ENCODE results near the gene NLGN1. TPM values are rescaled to one million over a fixed set of nuclear protein-coding genes. Genes with fewer than 3 reads are reported as not detected.

Gene NLGN1
- total RNA-seq, 3 donors from 2014 or later: 4.4 to 12.3 (median 6.9) TPM

GRCh38 chr3:174028673-174029072, 631.1 kb downstream of the NLGN1 start:
- Histone ChIP-seq H3K27ac (no peak overlapping the region), H3K4me3 (no peak overlapping the region), H3K9me3 (peaks cover 17 to 19% of the 10 kb centered on the region in 2 donors), H3K4me1 (no peaks in the 10 kb centered on the region), H3K27me3 (no peaks in the 10 kb centered on the region), H3K36me3 (no peaks in the 10 kb centered on the region)
- intact Hi-C loops (cut with DNase I; ENCODE audit: low total_unique reads): no loop called here
- TF ChIP-seq POLR2AphosphoS5 (IDR thresholded peaks at IDR 0.05) (no peak), POLR2A (IDR thresholded peaks at IDR 0.05) (no peak)
- DNase-seq (ENCODE audit: low spot score in 2 of 2): no peak

- Histone ChIP-seq H3K27me3 (no peaks in the 10 kb centered on the region), H3K27ac (no peak overlapping the region), H3K4me1 (no peaks in the 10 kb centered on the region), H3K4me3 (no peak overlapping the region), H3K36me3 (no peaks in the 10 kb centered on the region), H3K9me3 (no peaks in the 10 kb centered on the region)
- intact Hi-C loops (cut with DNase I; ENCODE audit: low total_unique reads): no loop called here
- no peak for DNase-seq (ENCODE audit: low spot score in 2 of 2)
- TF ChIP-seq POLR2AphosphoS5 (IDR thresholded peaks at IDR 0.05) (no peak), POLR2A (IDR thresholded peaks at IDR 0.05) (no peak), CTCF (IDR thresholded peaks at IDR 0.05) (no peak)
Measured at GRCh38 chr3:174035328-174035886, 637.9 kb downstream of the NLGN1 start.

- Histone ChIP-seq H3K4me3 (no peak overlapping the region), H3K36me3 (no peaks in the 10 kb centered on the region), H3K4me1 (no peaks in the 10 kb centered on the region), H3K27me3 (no peaks in the 10 kb centered on the region), H3K27ac (no peak overlapping the region), H3K9me3 (no peaks in the 10 kb centered on the region)
- DNase-seq (ENCODE audit: low spot score in 2 of 2): no peak
- TF ChIP-seq POLR2A (IDR thresholded peaks at IDR 0.05) (no peak), CTCF (IDR thresholded peaks at IDR 0.05) (no peak), POLR2AphosphoS5 (IDR thresholded peaks at IDR 0.05) (no peak)
- intact Hi-C loops (cut with DNase I; ENCODE audit: low total_unique reads): no loop called here
Measured at GRCh38 chr3:174046311-174046710, 648.8 kb downstream of the NLGN1 start.

- Histone ChIP-seq H3K4me3 (no peak overlapping the region), H3K36me3 (no peaks in the 10 kb centered on the region), H3K27ac (no peak overlapping the region), H3K4me1 (no peaks in the 10 kb centered on the region), H3K9me3 (no peaks in the 10 kb centered on the region), H3K27me3 (no peaks in the 10 kb centered on the region)
- intact Hi-C loops (cut with DNase I; ENCODE audit: low total_unique reads): no loop called here
- DNase-seq (ENCODE audit: low spot score in 2 of 2): no peak
- TF ChIP-seq POLR2AphosphoS5 (IDR thresholded peaks at IDR 0.05): no peak
Measured at GRCh38 chr3:174049472-174049871, 651.9 kb downstream of the NLGN1 start.

- no peak overlapping the region for H3K27ac ChIP-seq
- intact Hi-C loops (cut with DNase I; ENCODE audit: low total_unique reads): no loop called here
- no peaks in the 10 kb centered on the region for H3K36me3 ChIP-seq
- H3K9me3 ChIP-seq: no peaks in the 10 kb centered on the region
- H3K4me3 ChIP-seq: no peak overlapping the region
- H3K4me1 ChIP-seq: no peaks in the 10 kb centered on the region
- no peak for DNase-seq (ENCODE audit: low spot score in 2 of 2)
- no peaks in the 10 kb centered on the region for H3K27me3 ChIP-seq
- no peak for TF ChIP-seq POLR2AphosphoS5 (IDR thresholded peaks at IDR 0.05)
- TF ChIP-seq POLR2A (IDR thresholded peaks at IDR 0.05): no peak
Measured at GRCh38 chr3:174051191-174051590, 653.6 kb downstream of the NLGN1 start.

- Histone ChIP-seq H3K4me3 (no peak overlapping the region), H3K27me3 (no peaks in the 10 kb centered on the region), H3K4me1 (no peaks in the 10 kb centered on the region), H3K9me3 (peaks cover 0 to 10% of the 10 kb centered on the region in 2 donors), H3K36me3 (no peaks in the 10 kb centered on the region), H3K27ac (no peak overlapping the region)
- intact Hi-C loops (cut with DNase I; ENCODE audit: low total_unique reads): no loop called here
- TF ChIP-seq POLR2A (IDR thresholded peaks at IDR 0.05) (no peak), CTCF (IDR thresholded peaks at IDR 0.05) (no peak), POLR2AphosphoS5 (IDR thresholded peaks at IDR 0.05) (no peak)
- no peak for DNase-seq (ENCODE audit: low spot score in 2 of 2)
Measured at GRCh38 chr3:174058804-174059203, 661.3 kb downstream of the NLGN1 start.

- Histone ChIP-seq H3K4me3 (no peak overlapping the region), H3K27me3 (no peaks in the 10 kb centered on the region), H3K27ac (no peak overlapping the region), H3K9me3 (peaks cover 0 to 10% of the 10 kb centered on the region in 2 donors), H3K36me3 (no peaks in the 10 kb centered on the region), H3K4me1 (no peaks in the 10 kb centered on the region)
- intact Hi-C loops (cut with DNase I; ENCODE audit: low total_unique reads): no loop called here
- no peak for TF ChIP-seq POLR2A (IDR thresholded peaks at IDR 0.05)
- TF ChIP-seq CTCF (IDR thresholded peaks at IDR 0.05): no peak
- TF ChIP-seq POLR2AphosphoS5 (IDR thresholded peaks at IDR 0.05): no peak
- no peak for DNase-seq (ENCODE audit: low spot score in 2 of 2)
Measured at GRCh38 chr3:174060431-174060830, 662.9 kb downstream of the NLGN1 start.
